GM13976 (cell line): Measurements from ENCODE around the gene CDC42EP3.

Source experiments
- DNase-seq: peaks from one replicate; pipeline ENCODE4 v3.0.0; 2012; ENCODE audit warnings: low spot score
- in situ Hi-C: fragments of 300-500 bp; cut with MboI; formaldehyde crosslinking; loops from one replicate; pipeline ENCODE4 v1.12.0; 2022; ENCODE audit warnings: low sequenced_read_pairs, mixed read lengths, inconsistent platforms; ENCODE audit not compliant: unreplicated experiment
- TF ChIP-seq, protein P1 (sequence below): IDR thresholded peaks from 2 replicates; pipeline ENCODE4 v1.5.1; 2012; ENCODE audit warnings: borderline replicate concordance, mild to moderate bottlenecking; ENCODE audit not compliant: insufficient read depth; ENCODE audit errors: extremely low read depth, missing control alignments, control extremely low read depth

CDC42EP3 gene

GRCh38 chr2:37657471-37657870 is 14.0 kb downstream of the CDC42EP3 start:
- TF ChIP-seq, protein P1, sequence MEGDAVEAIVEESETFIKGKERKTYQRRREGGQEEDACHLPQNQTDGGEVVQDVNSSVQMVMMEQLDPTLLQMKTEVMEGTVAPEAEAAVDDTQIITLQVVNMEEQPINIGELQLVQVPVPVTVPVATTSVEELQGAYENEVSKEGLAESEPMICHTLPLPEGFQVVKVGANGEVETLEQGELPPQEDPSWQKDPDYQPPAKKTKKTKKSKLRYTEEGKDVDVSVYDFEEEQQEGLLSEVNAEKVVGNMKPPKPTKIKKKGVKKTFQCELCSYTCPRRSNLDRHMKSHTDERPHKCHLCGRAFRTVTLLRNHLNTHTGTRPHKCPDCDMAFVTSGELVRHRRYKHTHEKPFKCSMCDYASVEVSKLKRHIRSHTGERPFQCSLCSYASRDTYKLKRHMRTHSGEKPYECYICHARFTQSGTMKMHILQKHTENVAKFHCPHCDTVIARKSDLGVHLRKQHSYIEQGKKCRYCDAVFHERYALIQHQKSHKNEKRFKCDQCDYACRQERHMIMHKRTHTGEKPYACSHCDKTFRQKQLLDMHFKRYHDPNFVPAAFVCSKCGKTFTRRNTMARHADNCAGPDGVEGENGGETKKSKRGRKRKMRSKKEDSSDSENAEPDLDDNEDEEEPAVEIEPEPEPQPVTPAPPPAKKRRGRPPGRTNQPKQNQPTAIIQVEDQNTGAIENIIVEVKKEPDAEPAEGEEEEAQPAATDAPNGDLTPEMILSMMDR = no peak
- in situ Hi-C loops = no loop called here
- no peak for DNase-seq

DNA sequence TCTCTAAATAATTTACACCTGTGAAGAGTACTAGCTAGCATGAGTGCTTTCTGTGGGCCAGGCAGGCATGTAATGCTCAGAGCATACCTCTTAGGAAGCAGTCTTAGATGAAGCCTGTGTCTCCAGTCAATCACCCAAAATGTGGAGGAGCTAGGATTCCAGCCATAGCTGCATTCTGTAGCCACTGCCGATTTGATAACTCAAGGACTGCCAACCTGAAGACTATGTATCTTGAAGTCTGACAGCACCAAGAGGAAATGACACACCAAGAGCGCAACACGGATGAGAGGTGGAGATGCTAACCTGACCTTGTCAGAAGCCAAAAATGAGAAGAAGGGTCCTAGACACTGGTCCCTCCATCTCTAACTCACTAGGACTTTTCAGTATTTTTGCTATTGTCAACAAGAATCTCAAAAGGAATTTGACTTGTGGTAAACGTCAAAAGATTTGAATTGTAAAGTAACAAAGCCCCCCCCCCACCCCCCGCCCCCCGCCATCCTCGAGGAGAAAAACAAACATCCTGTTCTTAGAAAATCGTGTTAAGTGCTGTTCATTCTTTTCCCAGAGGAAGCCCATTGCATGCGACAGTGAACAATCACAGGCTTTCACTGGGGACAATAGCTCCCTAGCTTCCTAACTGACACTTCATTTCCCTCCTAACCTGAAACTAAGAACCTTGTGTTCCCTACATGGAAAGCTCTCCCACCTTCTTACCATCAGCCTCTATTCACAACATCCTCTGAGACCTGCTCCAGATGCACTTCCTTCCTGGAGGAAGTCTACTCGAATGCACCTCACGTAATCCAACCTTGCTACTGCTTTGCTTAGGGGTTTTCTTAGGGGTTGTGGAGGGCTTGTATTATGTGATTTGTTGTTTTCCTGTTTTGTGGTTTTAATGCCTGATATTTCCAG is 14.7 kb downstream of the CDC42EP3 start:
- in situ Hi-C loops = no loop called here
- DNase-seq = no peak
- TF ChIP-seq, protein P1 = no peak

DNA sequence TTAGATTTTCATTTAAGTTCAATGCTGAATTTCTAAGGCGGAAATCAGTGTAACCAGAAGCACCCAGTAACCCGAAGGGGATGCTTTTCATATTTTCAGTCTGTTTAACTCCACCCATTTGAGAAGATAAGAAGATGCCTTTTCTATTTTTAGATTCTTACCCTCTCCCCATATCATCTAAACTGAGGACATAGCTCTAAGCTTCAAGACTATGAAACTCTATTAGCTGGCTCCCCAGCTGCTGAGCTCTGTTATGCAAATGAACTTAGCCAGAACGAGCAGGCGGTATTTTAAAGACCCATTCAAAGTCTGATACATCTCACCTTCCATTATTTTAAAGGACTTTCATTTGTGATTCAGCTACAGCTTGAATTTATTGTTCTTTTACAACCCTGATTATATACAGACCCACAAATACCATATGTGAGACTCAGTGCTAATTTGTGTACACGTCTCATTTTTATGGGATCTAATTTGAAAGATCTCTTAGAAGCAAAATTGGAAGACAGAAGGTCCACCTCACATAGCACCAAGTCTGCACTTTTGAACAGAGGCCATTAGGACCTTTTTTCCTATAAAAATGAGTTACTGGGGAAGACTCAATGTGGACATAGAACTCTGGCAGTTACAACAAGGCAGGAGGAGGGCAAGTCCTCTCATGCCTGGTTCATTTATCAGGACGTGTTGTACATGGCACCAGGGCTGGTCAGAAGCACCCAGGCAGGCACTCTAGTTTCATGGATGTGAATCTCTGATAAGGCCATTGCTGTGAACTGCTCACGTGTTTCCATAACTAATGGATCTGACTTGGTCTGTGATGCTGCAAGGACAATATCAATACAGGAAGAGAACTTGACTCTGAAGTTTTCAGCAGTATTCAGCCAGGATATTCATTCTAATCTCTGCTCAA is 16.3 kb downstream of the CDC42EP3 start:
- in situ Hi-C loops = no loop called here
- DNase-seq = peak; percentile 76
- TF ChIP-seq, protein P1 = no peak

DNA sequence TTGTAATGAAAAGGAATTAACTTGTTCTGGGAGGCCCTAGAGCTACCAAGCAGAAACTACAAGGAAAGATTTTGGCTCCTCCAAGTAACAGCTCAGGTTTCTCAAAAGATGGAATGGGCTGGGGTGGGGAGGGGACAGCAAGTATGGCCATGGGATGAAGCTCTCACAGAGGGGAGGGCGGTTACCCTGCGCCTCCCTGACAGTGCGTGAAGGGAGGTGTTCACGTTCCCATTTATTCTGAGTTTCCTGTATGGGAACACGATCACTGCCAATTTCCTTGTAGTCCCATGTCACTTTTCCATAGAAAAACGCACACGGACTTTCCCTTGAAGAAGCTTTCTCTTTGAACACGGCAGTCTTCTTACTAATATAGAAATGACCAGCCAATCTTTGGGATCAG is 17.0 kb downstream of the CDC42EP3 start:
- in situ Hi-C loops = no loop called here
- DNase-seq = no peak
- TF ChIP-seq, protein P1 = no peak

- in situ Hi-C loops = no loop called here
- DNase-seq = peak; percentile 44
- TF ChIP-seq, protein P1 = no peak
Observed at GRCh38 chr2:37653805-37654378, 17.6 kb downstream of the CDC42EP3 start.

- in situ Hi-C loops = no loop called here
- DNase-seq = no peak
- TF ChIP-seq, protein P1 = no peak
Observed at GRCh38 chr2:37653093-37653492, 18.3 kb downstream of the CDC42EP3 start.
